ENCODE measurements around the gene CD300A.

The CD300A gene

GRCh38 chr17:74526681-74527080 lies 60.2 kb downstream of the CD300A start:
- no peak for FAIRE-seq
- DNase-seq (ENCODE audit: insufficient read length) = no peak
- TF ChIP-seq TAF1 (IDR thresholded peaks at IDR 0.05; ENCODE audit: borderline replicate concordance, low read depth, low read length) (no peak), POLR2AphosphoS5 (IDR thresholded peaks at IDR 0.05; ENCODE audit: low read depth, low read length) (no peak), POLR2A (IDR thresholded peaks at IDR 0.05; ENCODE audit: low read depth, low read length) (no peak)

GRCh38 chr17:74527081-74527480 lies 60.6 kb downstream of the CD300A start:
- FAIRE-seq = no peak
- TF ChIP-seq TAF1 (IDR thresholded peaks at IDR 0.05; ENCODE audit: borderline replicate concordance, low read depth, low read length) (no peak), POLR2A (IDR thresholded peaks at IDR 0.05; ENCODE audit: low read depth, low read length) (no peak), POLR2AphosphoS5 (IDR thresholded peaks at IDR 0.05; ENCODE audit: low read depth, low read length) (no peak)
- no peak for DNase-seq (ENCODE audit: insufficient read length)

- DNase-seq (ENCODE audit: insufficient read length) (no peak), FAIRE-seq (no peak)
- TF ChIP-seq TAF1 (IDR thresholded peaks at IDR 0.05; ENCODE audit: borderline replicate concordance, low read depth, low read length) = no peak
- no peak for TF ChIP-seq POLR2A (IDR thresholded peaks at IDR 0.05; ENCODE audit: low read depth, low read length)
- TF ChIP-seq POLR2AphosphoS5 (IDR thresholded peaks at IDR 0.05; ENCODE audit: low read depth, low read length) = no peak
Observed at GRCh38 chr17:74527756-74528155, 61.3 kb downstream of the CD300A start.

GRCh38 chr17:74528491-74529199 lies 62.2 kb downstream of the CD300A start:
- FAIRE-seq (peak; percentile 76), DNase-seq (ENCODE audit: insufficient read length) (no peak)
- TF ChIP-seq TAF1 (IDR thresholded peaks at IDR 0.05; ENCODE audit: borderline replicate concordance, low read depth, low read length) (no peak), POLR2A (IDR thresholded peaks at IDR 0.05; ENCODE audit: low read depth, low read length) (no peak), POLR2AphosphoS5 (IDR thresholded peaks at IDR 0.05; ENCODE audit: low read depth, low read length) (no peak)

- DNase-seq (ENCODE audit: insufficient read length) = no peak
- TF ChIP-seq POLR2AphosphoS5 (IDR thresholded peaks at IDR 0.05; ENCODE audit: low read depth, low read length) (no peak), TAF1 (IDR thresholded peaks at IDR 0.05; ENCODE audit: borderline replicate concordance, low read depth, low read length) (no peak), POLR2A (IDR thresholded peaks at IDR 0.05; ENCODE audit: low read depth, low read length) (no peak)
- FAIRE-seq = no peak
Observed at GRCh38 chr17:74529243-74529642, 62.8 kb downstream of the CD300A start.

DNA sequence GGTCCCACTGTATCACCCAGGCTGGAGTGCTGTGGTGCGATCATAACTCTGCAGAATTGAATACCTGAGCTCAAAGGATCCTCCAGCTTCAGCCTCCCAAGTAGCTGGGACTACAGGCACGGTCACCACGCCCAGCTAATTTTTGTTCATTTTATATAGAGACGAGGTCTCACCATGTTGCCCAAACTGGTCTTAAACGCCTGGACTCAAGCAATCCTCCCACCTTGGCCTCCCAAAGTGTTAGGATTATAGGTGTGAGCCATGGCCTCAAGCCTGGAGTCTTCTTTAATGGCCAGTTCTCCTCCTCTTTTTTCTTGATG lies 64.4 kb downstream of the CD300A start:
- DNase-seq (ENCODE audit: insufficient read length) (no peak), FAIRE-seq (no peak)
- TF ChIP-seq POLR2A (IDR thresholded peaks at IDR 0.05; ENCODE audit: low read depth, low read length) (no peak), TAF1 (IDR thresholded peaks at IDR 0.05; ENCODE audit: borderline replicate concordance, low read depth, low read length) (no peak), POLR2AphosphoS5 (IDR thresholded peaks at IDR 0.05; ENCODE audit: low read depth, low read length) (no peak)

DNA sequence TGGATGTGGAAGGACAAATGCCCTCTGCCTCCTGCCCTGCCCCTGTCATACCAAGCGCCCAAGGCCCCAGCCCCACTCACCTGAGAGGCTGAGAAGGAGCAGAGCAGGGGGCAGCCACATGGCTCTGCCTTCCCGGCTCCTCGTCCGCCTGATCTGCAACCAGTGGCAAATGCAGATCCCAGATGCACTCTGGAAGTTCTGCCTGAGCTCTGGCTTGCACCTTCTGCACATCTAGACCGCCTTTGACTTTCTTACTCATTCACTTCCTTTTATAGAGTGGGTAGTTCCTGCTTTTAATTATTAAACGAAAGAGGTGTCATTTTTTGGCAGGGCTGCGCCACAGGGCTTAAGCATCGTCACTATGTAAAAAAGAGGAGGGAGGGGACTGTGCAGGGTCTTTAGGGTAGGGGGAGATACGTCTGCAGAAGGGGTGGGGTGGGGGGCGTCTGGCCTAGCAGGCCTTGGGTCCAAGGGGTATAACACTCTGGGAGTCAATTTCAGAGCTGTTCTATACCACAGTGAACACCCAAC lies 64.9 kb downstream of the CD300A start, which contains the start of gene CD300LB:
CD300LB (minus strand) TSS at position 245 of the 531 bp plus-strand sequence; CDS start at position 120, 125 bp downstream.
- FAIRE-seq = no peak
- no peak for DNase-seq (ENCODE audit: insufficient read length)
- TF ChIP-seq TAF1 (IDR thresholded peaks at IDR 0.05; ENCODE audit: borderline replicate concordance, low read depth, low read length) (no peak), POLR2A (IDR thresholded peaks at IDR 0.05; ENCODE audit: low read depth, low read length) (no peak), POLR2AphosphoS5 (IDR thresholded peaks at IDR 0.05; ENCODE audit: low read depth, low read length) (no peak)

GRCh38 chr17:74532115-74532514 lies 65.7 kb downstream of the CD300A start:
- TF ChIP-seq POLR2A (IDR thresholded peaks at IDR 0.05; ENCODE audit: low read depth, low read length) (no peak), POLR2AphosphoS5 (IDR thresholded peaks at IDR 0.05; ENCODE audit: low read depth, low read length) (no peak), TAF1 (IDR thresholded peaks at IDR 0.05; ENCODE audit: borderline replicate concordance, low read depth, low read length) (no peak)
- DNase-seq (ENCODE audit: insufficient read length) = no peak
- FAIRE-seq = no peak
